Measurements from ENCODE around the gene CAMK2D. TPM values are rescaled to one million over a fixed set of nuclear protein-coding genes. Genes with fewer than 3 reads are reported as not detected.

The CAMK2D gene
- total RNA-seq, 1 experiment from 2014 or later, result 9.0 TPM

DNA sequence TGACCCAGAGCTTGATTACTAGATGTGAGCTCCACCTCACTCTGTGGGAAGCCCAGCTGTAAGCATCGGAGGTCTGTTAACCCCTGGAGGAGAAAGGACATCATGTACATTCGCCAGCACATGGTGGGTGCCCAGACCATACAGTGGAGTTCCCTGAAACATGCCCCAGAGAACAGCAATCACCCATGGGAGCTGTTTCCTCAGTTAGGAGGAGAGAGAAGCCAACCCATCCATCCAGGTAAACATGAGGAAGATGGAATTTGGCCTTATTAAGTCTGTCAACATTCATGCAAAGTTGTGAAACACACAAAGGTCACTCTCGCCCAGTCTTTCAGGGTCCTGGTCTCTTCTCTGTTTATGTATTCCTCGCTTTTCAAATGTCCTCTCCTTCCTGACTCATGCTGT is 357.4 kb downstream of the CAMK2D start:
- Histone ChIP-seq H4K8ac (replicated peaks; ENCODE audit: insufficient read length, low read depth, low read length) (no peak overlapping the region), H2AK5ac (ENCODE audit: insufficient read length, low read length) (no peak overlapping the region), H3K14ac (ENCODE audit: insufficient read depth, low read length) (no peak overlapping the region), H2BK5ac (ENCODE audit: insufficient read length, low read length) (no peak overlapping the region), H3K4me2 (ENCODE audit: insufficient read depth, insufficient read length, low read length) (no peak overlapping the region), H3K27ac (ENCODE audit: insufficient read length, low read depth, low read length) (no peak overlapping the region), H3K23ac (ENCODE audit: insufficient read length, low read depth, low read length) (no peak overlapping the region), H3K18ac (ENCODE audit: insufficient read length, low read depth, low read length) (no peak overlapping the region), H3K4me1 (ENCODE audit: insufficient read depth, low read length) (no peaks in the 10 kb centered on the region), H3K9me3 (ENCODE audit: control insufficient read depth, low read depth, low read length) (no peaks in the 10 kb centered on the region), H3K9ac (ENCODE audit: extremely low read depth, insufficient read length, low read length) (no peak overlapping the region), H2BK15ac (ENCODE audit: low read depth, low read length) (no peak overlapping the region), H2BK20ac (ENCODE audit: low read depth, low read length, poor library complexity, severe bottlenecking) (no peak overlapping the region), H4K91ac (ENCODE audit: insufficient read length, low read depth, low read length) (no peak overlapping the region), H3K4ac (ENCODE audit: low read depth, low read length) (no peak overlapping the region), H3K79me1 (ENCODE audit: insufficient read depth, low read depth, low read length, poor library complexity, severe bottlenecking) (no peaks in the 10 kb centered on the region), H4K5ac (ENCODE audit: insufficient read length, low read depth, low read length) (no peak overlapping the region), H4K20me1 (ENCODE audit: control insufficient read depth, insufficient read depth, insufficient read length) (no peaks in the 10 kb centered on the region), H2BK120ac (ENCODE audit: low read depth, low read length, poor library complexity, severe bottlenecking) (no peak overlapping the region), H2AFZ (ENCODE audit: low read length) (no peak overlapping the region), H3T11ph (ENCODE audit: low read length) (no peak overlapping the region), H3K27me3 (ENCODE audit: insufficient read depth, low read length) (no peaks in the 10 kb centered on the region), H3K23me2 (ENCODE audit: insufficient read length, low read depth, low read length, poor library complexity, severe bottlenecking) (no peaks in the 10 kb centered on the region), H3K56ac (ENCODE audit: insufficient read length, low read depth, low read length) (no peak overlapping the region), H3K79me2 (ENCODE audit: insufficient read depth, low read length) (no peaks in the 10 kb centered on the region), H2BK12ac (ENCODE audit: insufficient read length, low read depth, low read length) (no peak overlapping the region)
- Mint-ChIP-seq H3K27me3 (ENCODE audit: low read depth) (no peaks in the 10 kb centered on the region), H3K27ac (no peak overlapping the region), H3K9me3 (no peaks in the 10 kb centered on the region; a peak in 3 of 5 replicates), H3K36me3 (ENCODE audit: insufficient read depth in 1 of 3, low read depth in 3 of 3) (no peaks in the 10 kb centered on the region), H3K4me1 (peaks cover 12 to 13% of the 10 kb centered on the region in 2 experiments), H3K4me3 (no peak overlapping the region)
- no CpG with 5 or more reads among the region's 4 CpGs for WGBS (ENCODE audit: extremely low coverage, insufficient read length, low lambda C conversion rate)
- TF ChIP-seq, protein P1, sequence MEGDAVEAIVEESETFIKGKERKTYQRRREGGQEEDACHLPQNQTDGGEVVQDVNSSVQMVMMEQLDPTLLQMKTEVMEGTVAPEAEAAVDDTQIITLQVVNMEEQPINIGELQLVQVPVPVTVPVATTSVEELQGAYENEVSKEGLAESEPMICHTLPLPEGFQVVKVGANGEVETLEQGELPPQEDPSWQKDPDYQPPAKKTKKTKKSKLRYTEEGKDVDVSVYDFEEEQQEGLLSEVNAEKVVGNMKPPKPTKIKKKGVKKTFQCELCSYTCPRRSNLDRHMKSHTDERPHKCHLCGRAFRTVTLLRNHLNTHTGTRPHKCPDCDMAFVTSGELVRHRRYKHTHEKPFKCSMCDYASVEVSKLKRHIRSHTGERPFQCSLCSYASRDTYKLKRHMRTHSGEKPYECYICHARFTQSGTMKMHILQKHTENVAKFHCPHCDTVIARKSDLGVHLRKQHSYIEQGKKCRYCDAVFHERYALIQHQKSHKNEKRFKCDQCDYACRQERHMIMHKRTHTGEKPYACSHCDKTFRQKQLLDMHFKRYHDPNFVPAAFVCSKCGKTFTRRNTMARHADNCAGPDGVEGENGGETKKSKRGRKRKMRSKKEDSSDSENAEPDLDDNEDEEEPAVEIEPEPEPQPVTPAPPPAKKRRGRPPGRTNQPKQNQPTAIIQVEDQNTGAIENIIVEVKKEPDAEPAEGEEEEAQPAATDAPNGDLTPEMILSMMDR (conservative IDR thresholded peaks at IDR 0.05), result no peak
- DNase-seq, result no peak

Other genes starting within 250 kb of the CAMK2D start
- 0.57 and 1.1 TPM in 2 replicates for gene ARSJ, start 217.9 kb upstream of the CAMK2D start, total RNA-seq (2021)